PFSK-1 (cell line): ENCODE measurements around the gene TRAPPC10.

Experiments used
- FOXP2 ChIP-seq: optimal IDR thresholded peaks from 2 replicates; pipeline ENCODE3; 2011; ENCODE audit warnings: borderline replicate concordance, control low read depth, inconsistent platforms; ENCODE audit not compliant: insufficient read depth; ENCODE audit errors: extremely low read length, extremely low read depth
- TAF1 ChIP-seq: IDR thresholded peaks from 2 replicates; pipeline ENCODE4 v1.6.1; 2012; ENCODE audit warnings: low read length, control low read depth, borderline replicate concordance; ENCODE audit not compliant: insufficient read depth

DNA sequence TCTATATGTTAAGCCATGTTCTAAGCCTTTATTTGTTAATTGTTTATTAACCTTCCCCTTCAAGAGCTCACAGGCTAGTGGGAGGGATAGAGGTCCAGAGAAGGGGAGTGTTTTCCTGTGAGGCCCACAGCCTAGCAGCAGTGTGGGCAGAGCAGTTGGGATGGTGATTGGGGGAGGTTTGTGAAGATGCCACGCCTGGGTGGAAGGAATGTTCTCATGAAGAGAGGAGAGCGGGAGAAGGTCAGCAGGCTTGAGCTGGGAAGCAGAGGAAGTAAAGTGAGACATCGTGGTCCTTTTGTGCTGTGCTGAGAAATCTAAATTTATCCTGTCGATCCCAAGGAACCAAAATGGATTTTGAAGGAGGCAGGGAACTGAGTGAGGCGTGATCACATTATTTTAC is 42.6 kb downstream of the TRAPPC10 start:
- no peak for TF ChIP-seq TAF1
- TF ChIP-seq FOXP2 = no peak
